ENCODE results near the gene ZRANB3. TPM values are rescaled to one million over a fixed set of nuclear protein-coding genes. Genes with fewer than 3 reads are reported as not detected.
"Not testable (repeated sequence)": the region's sequence is repeated elsewhere in the genome, so short reads cannot be mapped to it uniquely, and the experiment has no call there.

Gene ZRANB3
- total RNA-seq, 3 donors from 2014 or later, result 5.0 to 5.8 (median 5.4) TPM

DNA sequence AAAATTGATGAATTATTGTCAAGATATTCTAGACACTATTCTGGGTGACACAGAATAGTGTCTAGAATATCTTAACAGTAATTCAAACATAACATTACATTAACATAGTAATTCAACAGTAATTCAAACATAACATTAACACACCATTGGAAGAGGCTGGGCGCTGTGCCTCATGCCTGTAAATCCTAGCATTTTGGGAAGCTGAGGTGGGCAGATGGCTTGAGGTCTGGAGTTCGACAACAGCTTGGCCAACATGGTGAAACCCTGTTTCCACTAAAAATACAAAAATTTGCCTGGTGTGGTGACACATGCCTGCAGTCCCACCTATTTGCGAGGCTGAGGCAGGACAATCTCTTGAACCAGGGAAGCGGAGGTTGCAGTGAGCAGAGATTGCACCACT, 195.8 kb downstream of the ZRANB3 start:
- no peak for ATAC-seq
- Mint-ChIP-seq H3K36me3 (ENCODE audit: insufficient read depth) (peaks cover 7% of the 10 kb centered on the region), H3K27me3 (ENCODE audit: low read depth) (no peaks in the 10 kb centered on the region)

DNA sequence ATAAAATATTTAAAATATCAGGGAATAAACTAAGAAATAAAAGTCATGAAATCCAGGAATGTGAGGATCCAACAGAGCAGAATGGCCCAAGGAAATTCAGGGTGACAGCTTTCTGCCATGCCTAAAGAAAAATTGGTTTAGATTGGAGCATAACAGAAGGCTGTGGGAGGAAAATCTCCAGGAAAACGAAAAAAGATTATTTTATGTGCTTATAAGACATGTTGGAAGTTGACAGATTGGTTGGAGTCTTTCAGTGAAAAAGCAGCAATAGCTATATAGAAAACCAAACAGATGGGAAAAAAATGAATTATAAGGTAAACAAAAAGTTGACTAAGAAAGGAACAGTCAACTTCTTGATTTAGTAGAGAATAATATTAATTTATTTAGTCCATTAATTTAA, 203.9 kb downstream of the ZRANB3 start:
- Mint-ChIP-seq H3K9me3 (peaks cover 40% of the 10 kb centered on the region), H3K36me3 (ENCODE audit: insufficient read depth) (peaks cover 1% of the 10 kb centered on the region), H3K4me3 (no peak overlapping the region), H3K4me1 (ENCODE audit: low read depth) (no peaks in the 10 kb centered on the region), H3K27me3 (ENCODE audit: low read depth) (no peaks in the 10 kb centered on the region)
- no peak for ATAC-seq
- DNase-seq, result no peak

More for the DNA sequence above, 195.8 kb downstream of the ZRANB3 start:
- no peak for DNase-seq
- Mint-ChIP-seq H3K4me3 (no peak overlapping the region), H3K4me1 (ENCODE audit: low read depth) (no peaks in the 10 kb centered on the region), H3K9me3 (peaks cover 19% of the 10 kb centered on the region)

DNA sequence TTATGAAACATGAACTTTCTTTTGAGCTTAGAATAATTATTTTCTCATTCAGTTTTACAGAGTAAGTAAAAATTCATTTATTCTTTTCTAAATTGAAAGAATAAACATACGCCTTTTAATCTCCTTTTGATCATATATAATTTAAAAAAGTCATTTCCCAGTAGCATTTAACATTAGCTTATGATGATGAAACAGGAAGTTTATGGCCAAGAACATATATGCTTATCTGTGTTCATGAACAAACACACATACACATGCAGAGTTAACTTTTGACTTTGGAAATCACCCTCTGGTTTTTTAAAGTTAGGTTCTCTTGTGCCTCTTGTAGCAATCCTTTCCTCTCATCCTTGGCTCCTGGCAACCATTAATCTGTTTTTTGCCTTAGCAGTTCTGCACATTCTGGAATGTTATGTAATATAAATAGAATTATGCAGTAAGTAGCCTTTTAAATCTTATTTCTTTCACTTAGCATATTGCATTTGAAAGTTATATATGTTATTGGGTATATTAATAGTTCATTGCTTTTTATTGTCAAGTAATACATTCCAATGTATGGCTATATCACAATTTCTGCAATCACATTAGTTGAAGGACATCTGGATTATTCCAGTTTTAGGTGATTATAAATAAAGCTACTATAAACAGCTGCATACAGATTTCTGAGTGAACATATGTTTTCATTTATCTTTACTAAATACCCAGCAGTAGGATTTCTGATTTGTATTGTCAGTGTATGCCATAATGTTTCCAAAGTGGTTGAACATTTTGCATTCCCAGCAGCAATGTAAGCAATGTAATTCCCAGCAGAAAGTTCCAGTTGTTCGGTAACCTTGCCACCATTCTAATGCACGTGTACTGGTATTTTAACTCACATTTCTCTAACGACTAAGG, 210.3 kb downstream of the ZRANB3 start:
- ATAC-seq (no peak), DNase-seq (no peak)
- Mint-ChIP-seq H3K36me3 (ENCODE audit: insufficient read depth) (no peaks in the 10 kb centered on the region), H3K4me1 (ENCODE audit: low read depth) (no peaks in the 10 kb centered on the region), H3K27me3 (ENCODE audit: low read depth) (no peaks in the 10 kb centered on the region), H3K9me3 (peaks cover 7% of the 10 kb centered on the region), H3K4me3 (no peak overlapping the region)

DNA sequence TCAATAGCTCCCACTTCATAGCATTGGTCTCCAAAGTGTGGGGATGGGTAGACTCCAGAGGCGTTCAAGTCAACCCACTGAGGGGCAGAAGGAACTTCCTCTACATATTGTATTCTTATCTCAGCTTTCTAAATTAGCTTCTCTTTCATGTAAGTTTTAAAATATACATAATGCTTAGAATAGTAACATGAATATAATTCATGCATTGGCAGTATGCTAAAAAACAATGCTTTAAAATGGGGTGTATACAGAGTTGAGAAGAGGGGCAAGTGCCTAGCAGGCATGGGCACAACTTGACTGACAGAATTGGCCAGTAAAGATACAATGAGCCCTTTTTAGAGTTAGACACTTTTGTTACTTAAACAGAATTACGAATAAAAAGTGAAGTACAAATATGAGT, 212.2 kb downstream of the ZRANB3 start:
- no peak for ATAC-seq

DNA sequence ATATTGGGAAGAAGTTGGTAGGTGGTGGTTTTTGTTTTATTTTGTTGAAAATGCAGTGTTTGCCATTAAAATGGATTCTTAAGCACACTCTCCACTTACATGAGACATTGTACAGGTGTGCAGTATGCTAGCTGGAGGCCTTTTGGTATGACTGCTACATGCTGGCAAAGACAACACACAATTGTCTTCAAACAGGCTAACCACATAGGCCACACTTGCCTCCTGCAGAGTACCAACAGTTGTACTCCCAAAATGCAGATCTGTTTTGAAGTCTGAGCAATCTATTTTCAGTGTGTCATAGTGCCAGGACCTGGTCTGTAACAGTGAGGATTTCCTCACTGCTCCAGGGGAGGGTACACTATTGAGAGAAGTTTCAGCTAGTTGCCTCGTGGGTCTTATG, 213.6 kb downstream of the ZRANB3 start:
- Mint-ChIP-seq H3K27me3 (ENCODE audit: low read depth) (no peaks in the 10 kb centered on the region), H3K4me1 (ENCODE audit: low read depth) (no peaks in the 10 kb centered on the region), H3K4me3 (no peak overlapping the region), H3K9me3 (no peaks in the 10 kb centered on the region), H3K36me3 (ENCODE audit: insufficient read depth) (peaks cover 2% of the 10 kb centered on the region)
- ATAC-seq (no peak), DNase-seq (no peak)

More for the DNA sequence above, 212.2 kb downstream of the ZRANB3 start:
- no peak overlapping the region for H3K4me3 Mint-ChIP-seq
- H3K27me3 Mint-ChIP-seq (ENCODE audit: low read depth), result no peaks in the 10 kb centered on the region
- no peaks in the 10 kb centered on the region for H3K36me3 Mint-ChIP-seq (ENCODE audit: insufficient read depth)
- peaks cover 4% of the 10 kb centered on the region for H3K9me3 Mint-ChIP-seq
- no peaks in the 10 kb centered on the region for H3K4me1 Mint-ChIP-seq (ENCODE audit: low read depth)
- DNase-seq, result no peak

DNA sequence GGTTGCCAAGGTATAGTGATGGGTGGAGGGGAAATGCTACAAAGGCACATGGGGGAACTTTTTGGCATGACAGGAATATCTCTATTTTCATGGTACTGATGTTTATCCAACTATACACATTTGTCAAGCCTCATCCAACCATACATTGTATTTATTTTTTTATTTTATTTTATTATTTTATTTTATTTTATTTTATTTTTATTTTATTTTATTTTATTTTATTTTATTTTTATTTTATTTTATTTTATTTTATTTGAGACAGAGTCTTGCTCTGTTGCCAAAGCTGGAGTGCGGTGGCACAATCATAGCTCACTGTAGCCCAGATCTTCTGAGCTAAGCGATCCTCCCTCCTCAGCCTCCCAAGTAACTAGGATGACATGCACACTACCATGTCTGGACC, 219.1 kb downstream of the ZRANB3 start:
- Mint-ChIP-seq H3K4me1 (ENCODE audit: low read depth) (no peaks in the 10 kb centered on the region), H3K9me3 (peaks cover 2% of the 10 kb centered on the region)
- no peak for DNase-seq

DNA sequence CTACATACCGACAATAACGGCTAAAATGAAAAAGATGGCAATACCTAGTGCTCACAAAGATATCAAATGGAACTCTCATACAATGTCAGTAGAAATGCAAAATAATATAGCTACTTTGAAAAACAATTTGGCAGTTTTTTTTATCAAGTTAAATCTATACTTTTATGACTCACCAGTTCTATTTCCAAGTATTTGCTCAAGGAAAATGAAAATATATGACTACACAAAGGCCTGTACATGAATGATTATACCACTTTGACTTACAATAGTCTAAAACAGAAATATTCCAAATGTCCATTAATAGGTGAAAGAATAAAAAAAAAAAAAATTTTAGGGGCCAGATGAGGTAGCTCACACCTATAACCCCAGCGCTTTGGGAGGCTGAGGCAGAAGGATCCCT, 219.8 kb downstream of the ZRANB3 start:
- no peak for DNase-seq
- Mint-ChIP-seq H3K9me3 (peaks cover 2% of the 10 kb centered on the region), H3K36me3 (ENCODE audit: insufficient read depth) (peaks cover 11% of the 10 kb centered on the region), H3K4me1 (ENCODE audit: low read depth) (no peaks in the 10 kb centered on the region), H3K27me3 (ENCODE audit: low read depth) (no peaks in the 10 kb centered on the region), H3K4me3 (no peak overlapping the region)
- ATAC-seq, result no peak

More for the DNA sequence above, 219.1 kb downstream of the ZRANB3 start:
- Mint-ChIP-seq H3K4me3 (no peak overlapping the region), H3K36me3 (ENCODE audit: insufficient read depth) (peaks cover 11% of the 10 kb centered on the region), H3K27me3 (ENCODE audit: low read depth) (no peaks in the 10 kb centered on the region)
- no peak for ATAC-seq

DNA sequence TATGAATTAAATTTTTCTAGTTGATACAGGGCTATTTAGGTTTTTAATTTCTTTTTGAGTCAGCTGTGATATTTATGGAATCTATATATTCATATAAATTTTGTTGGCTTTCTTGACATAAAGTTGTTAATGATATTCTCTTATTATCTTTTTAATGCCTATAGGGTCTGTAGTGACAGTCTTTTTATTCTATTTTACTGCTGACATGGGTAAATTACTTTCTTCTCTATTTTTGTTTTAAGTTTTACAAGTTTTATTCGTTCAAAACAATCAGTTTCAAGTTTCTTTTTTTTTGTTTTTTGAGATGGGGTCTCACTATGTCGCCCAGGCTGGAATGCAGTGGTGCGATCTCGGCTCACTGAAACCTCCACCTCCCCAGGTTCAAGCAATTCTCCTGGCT, 226.3 kb downstream of the ZRANB3 start:
- Mint-ChIP-seq H3K4me3 (no peak overlapping the region), H3K36me3 (ENCODE audit: insufficient read depth) (peaks cover 22% of the 10 kb centered on the region), H3K27me3 (ENCODE audit: low read depth) (no peaks in the 10 kb centered on the region), H3K4me1 (ENCODE audit: low read depth) (no peaks in the 10 kb centered on the region), H3K9me3 (peaks cover 13% of the 10 kb centered on the region)
- no peak for ATAC-seq
- no peak for DNase-seq

DNA sequence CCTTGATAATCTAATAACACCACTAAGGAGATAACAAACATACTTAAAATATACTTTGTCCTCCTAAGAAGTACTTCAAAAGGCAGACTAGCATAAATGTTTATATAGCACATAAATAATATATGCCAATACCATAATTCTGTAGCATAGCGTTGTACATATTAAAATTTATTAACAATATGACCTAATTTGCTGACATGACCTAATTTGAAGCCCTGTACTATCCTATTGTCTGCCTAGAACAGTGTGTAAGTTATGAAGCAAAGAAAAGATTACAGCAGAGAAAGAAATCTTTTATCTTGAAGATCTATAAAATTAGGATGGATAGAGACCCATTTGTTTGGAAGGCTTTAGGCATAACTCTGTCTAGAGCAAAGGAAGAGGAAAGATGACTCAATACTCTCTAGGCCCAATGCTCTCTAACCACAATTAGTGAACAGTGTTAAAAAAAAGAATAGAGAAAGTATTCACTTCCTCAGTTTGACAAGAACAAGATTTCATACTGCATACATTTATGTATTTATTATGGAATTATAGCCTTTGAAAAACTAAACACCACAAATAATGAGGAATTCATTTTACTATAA, 231.3 kb downstream of the ZRANB3 start:
- Mint-ChIP-seq H3K4me1 (ENCODE audit: low read depth) (no peaks in the 10 kb centered on the region), H3K4me3 (no peak overlapping the region), H3K27me3 (ENCODE audit: low read depth) (no peaks in the 10 kb centered on the region), H3K36me3 (ENCODE audit: insufficient read depth) (peaks cover 21% of the 10 kb centered on the region), H3K9me3 (peaks cover 20% of the 10 kb centered on the region)
- ATAC-seq (no peak), DNase-seq (no peak)

DNA sequence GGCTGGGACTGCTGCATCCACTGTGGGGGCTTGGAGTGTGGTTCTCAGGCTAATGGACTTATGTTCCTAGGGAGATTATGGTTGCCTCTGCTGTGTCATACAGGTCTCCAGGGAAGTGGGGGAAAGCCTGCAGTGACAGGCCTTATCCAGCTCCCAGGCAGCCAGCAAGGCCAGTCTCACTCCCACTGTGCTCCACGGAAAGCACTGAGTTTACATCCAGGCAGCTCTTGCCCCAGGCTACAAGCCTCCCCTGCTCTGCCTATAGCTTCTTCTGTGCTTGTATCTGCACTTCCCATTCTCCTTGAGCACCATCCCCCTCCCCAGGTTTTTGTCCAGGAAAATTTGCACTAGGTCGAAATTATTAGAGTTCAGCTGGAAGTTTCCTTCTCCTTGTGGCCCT, 231.9 kb downstream of the ZRANB3 start:
- ATAC-seq (no peak), DNase-seq (no peak)
- Mint-ChIP-seq H3K36me3 (ENCODE audit: insufficient read depth) (peaks cover 21% of the 10 kb centered on the region), H3K27me3 (ENCODE audit: low read depth) (no peaks in the 10 kb centered on the region), H3K4me1 (ENCODE audit: low read depth) (no peaks in the 10 kb centered on the region), H3K4me3 (no peak overlapping the region), H3K9me3 (peaks cover 20% of the 10 kb centered on the region)

DNA sequence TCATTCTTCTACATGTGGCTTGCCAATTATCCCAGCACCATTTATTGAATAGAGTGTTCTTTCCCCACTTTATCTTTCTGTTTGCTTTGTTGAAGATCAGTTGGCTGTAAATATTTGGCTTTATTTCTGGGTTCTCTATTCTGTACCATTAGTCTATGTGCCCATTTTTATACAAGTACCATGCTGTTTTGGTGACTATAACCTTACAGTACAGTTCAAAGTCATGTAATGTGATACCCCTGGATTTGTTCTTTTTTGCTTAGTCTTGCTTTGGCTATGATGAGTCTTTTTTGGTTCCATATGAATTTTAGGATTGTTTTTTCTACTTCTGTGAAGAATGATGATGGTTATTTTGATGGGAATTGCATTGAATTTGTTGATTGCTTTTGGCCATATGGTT, 243.9 kb downstream of the ZRANB3 start:
- not testable (repeated sequence) for H3K4me1 Mint-ChIP-seq (ENCODE audit: low read depth); H3K27me3 Mint-ChIP-seq (ENCODE audit: low read depth); H3K4me3 Mint-ChIP-seq; ATAC-seq; DNase-seq; H3K36me3 Mint-ChIP-seq (ENCODE audit: insufficient read depth)
- H3K9me3 Mint-ChIP-seq, result peaks cover 34% of the 10 kb centered on the region

DNA sequence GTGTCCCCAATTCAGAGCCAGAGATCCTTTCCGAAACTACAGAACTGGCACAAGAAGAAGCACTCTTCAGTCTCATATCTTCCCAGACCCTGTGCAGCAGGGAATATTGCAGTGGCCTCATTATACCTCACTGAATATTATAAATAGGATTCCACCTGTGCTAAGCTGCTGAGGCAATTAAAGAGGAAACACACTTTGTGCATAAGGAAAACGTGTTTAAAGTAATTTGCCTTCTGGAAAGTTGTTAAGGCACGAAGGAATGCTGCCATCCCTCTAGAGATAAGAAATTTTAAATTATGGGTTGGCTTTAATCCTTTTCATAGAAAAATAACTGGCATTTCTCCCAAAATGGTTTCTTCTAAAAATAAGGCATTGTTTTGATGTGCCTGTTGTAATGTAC, 245.6 kb downstream of the ZRANB3 start:
- DNase-seq (no peak), ATAC-seq (no peak)
- Mint-ChIP-seq H3K4me1 (ENCODE audit: low read depth) (no peaks in the 10 kb centered on the region), H3K4me3 (no peak overlapping the region), H3K27me3 (ENCODE audit: low read depth) (no peaks in the 10 kb centered on the region), H3K36me3 (ENCODE audit: insufficient read depth) (peaks cover 2% of the 10 kb centered on the region), H3K9me3 (peaks cover 29% of the 10 kb centered on the region)

DNA sequence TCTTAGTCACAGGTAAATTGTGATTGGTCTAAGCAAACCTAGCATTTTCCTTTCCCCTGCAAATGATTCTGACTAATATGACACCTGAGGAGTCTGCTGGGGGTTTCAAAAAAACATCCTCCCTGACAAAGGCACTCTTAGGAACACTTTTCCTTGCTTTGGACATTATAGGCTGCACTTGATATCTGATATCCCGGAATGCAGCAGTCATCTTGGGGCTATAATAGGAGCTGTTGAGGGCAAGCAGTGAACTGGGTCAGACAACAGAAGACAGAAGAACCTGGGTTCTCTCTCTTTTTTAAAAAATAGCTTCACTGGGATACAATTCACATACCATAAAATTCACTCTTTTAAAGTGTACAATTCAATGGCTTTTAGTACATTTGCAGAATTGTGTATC, 249.6 kb downstream of the ZRANB3 start:
- Mint-ChIP-seq H3K27me3 (ENCODE audit: low read depth) (no peaks in the 10 kb centered on the region), H3K4me1 (ENCODE audit: low read depth) (no peaks in the 10 kb centered on the region), H3K9me3 (peaks cover 3% of the 10 kb centered on the region), H3K36me3 (ENCODE audit: insufficient read depth) (peaks cover 2% of the 10 kb centered on the region), H3K4me3 (no peak overlapping the region)
- DNase-seq, result no peak
- ATAC-seq, result no peak

DNA sequence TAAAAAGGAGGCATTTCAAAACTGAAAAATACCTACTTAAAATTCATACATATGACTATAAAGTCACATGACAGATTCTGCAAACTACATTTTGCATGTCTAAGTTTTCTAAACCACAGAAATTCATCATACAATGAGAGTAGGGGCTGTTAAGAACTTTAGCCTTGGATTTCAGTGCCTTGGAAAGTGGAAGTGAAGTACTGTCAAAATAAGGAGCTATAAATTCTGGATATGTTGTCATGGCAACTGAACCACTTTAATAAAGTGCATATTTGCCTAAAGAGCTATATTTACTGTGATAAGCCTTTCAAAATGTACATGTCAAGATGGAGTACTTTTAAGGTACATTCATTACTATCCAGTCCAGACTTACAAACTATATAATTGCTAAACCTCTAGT, 251.8 kb downstream of the ZRANB3 start:
- DNase-seq (no peak), ATAC-seq (no peak)
- H3K4me3 Mint-ChIP-seq, result no peak overlapping the region
- H3K27me3 Mint-ChIP-seq (ENCODE audit: low read depth), result no peaks in the 10 kb centered on the region
- peaks cover 6% of the 10 kb centered on the region for H3K9me3 Mint-ChIP-seq
- H3K4me1 Mint-ChIP-seq (ENCODE audit: low read depth), result no peaks in the 10 kb centered on the region
- H3K36me3 Mint-ChIP-seq (ENCODE audit: insufficient read depth), result no peaks in the 10 kb centered on the region

DNA sequence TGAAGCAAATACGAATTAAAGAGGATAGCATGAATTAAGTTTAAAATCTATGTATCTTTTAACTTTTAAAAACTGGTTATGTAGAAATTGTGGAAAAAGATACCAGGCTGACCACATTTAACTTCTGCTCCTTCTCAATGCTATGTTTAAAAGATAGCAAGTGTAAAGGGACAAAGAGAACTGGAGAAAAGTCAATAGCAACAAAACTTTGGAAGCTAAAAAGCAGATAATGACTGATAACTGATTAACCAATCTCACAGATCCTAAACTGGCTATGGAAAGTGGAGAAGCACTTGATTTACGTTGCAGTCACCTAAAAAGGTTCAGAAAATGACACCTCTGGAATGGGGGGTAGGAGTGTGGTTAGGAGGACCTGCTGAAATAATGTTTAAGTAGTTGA, 254.5 kb downstream of the ZRANB3 start:
- H3K9me3 Mint-ChIP-seq, result peaks cover 6% of the 10 kb centered on the region
- no peaks in the 10 kb centered on the region for H3K4me1 Mint-ChIP-seq (ENCODE audit: low read depth)
- DNase-seq (no peak), ATAC-seq (no peak)
- H3K36me3 Mint-ChIP-seq (ENCODE audit: insufficient read depth), result peaks cover 3% of the 10 kb centered on the region
- no peaks in the 10 kb centered on the region for H3K27me3 Mint-ChIP-seq (ENCODE audit: low read depth)
- no peak overlapping the region for H3K4me3 Mint-ChIP-seq

All from activated T-cell treated with anti-CD3 and anti-CD28 coated beads, Interleukin-2, amount 50 U/mL, for 4 hours (primary cell).